MCF 10A (cell line): ENCODE results near the gene KCNJ3. TPM values are rescaled to one million over a fixed set of nuclear protein-coding genes. Genes with fewer than 3 reads are reported as not detected.

ENCODE experiments used
- BruUV-seq: library from RNA; stranded (reverse); fragments of 400-500 nt; replicated peaks from 2 replicates; lab custom pipeline; 2021; lab: Mats Ljungman, UMichigan
- CTCF ChIA-PET: fragments of 300-600 bp; sonication (Branson Sonifier 250); formaldehyde crosslinking; extraction: SDS; loops from one replicate; lab custom pipeline; 2021; ENCODE audit warnings: antibody characterized with exemption, inconsistent platforms; lab: Yijun Ruan, JAX
- POLR2A ChIA-PET: fragments of 300-600, 350-650 bp; sonication (Branson Sonifier 250); formaldehyde crosslinking; extraction: SDS; loops from one replicate; lab custom pipeline; 2020; ENCODE audit warnings: antibody characterized with exemption, inconsistent platforms; lab: Yijun Ruan, JAX
- DNase-seq: peaks from one replicate; pipeline ENCODE4 v3.0.0-alpha.2; 2018; ENCODE audit not compliant: unreplicated experiment
- H3K27ac Mint-ChIP-seq: one replicate; pipeline ENCODE4 v1.8.0; 2022; ENCODE audit warnings: mild to moderate bottlenecking, low read depth, mixed read lengths; ENCODE audit not compliant: unreplicated experiment
- H3K27me3 Mint-ChIP-seq: one replicate; pipeline ENCODE4 v1.8.0; 2022; ENCODE audit warnings: mixed read lengths; ENCODE audit not compliant: insufficient read depth, unreplicated experiment
- H3K36me3 Mint-ChIP-seq: one replicate; pipeline ENCODE4 v1.8.0; 2022; ENCODE audit warnings: mild to moderate bottlenecking, moderate library complexity, mixed read lengths; ENCODE audit not compliant: insufficient read depth, unreplicated experiment
- H3K4me1 Mint-ChIP-seq: one replicate; pipeline ENCODE4 v1.8.0; 2022; ENCODE audit warnings: mixed read lengths; ENCODE audit not compliant: insufficient read depth, unreplicated experiment
- H3K4me3 Mint-ChIP-seq: one replicate; pipeline ENCODE4 v1.8.0; 2022; ENCODE audit warnings: mild to moderate bottlenecking, moderate library complexity, mixed read lengths; ENCODE audit not compliant: unreplicated experiment
- H3K9me3 Mint-ChIP-seq: one replicate; pipeline ENCODE4 v1.8.0; 2022; ENCODE audit warnings: mixed read lengths; ENCODE audit not compliant: unreplicated experiment
- intact Hi-C: fragments of 100-400 bp; cut with micrococcal nuclease; formaldehyde crosslinking; loops from 2 replicates; pipeline ENCODE4 v1.14.1; 2022
- total RNA-seq: library from RNA; stranded (reverse); gene quantifications from 2 replicates; pipeline ENCODE4 v1.2.3, GENCODE V29; 2022
- TF ChIP-seq, protein P1 (sequence below): fragments of 200-600 bp; IDR thresholded peaks from one replicate; pipeline ENCODE4 v1.8.0; 2022; ENCODE audit warnings: antibody characterized with exemption, mild to moderate bottlenecking; ENCODE audit not compliant: unreplicated experiment

The KCNJ3 gene
- total RNA-seq, 1 experiment from 2014 or later, result not detected

GRCh38 chr2:154686162-154686561, 12.3 kb upstream of the KCNJ3 start:
- BruUV-seq, result no TSS peak
- ChIA-PET CTCF (interaction anchor here (0.7 kb wide), 1 partner anchor 241 kb away, joined by 5 read pairs; no protein-coding TSS in a partner anchor), POLR2A (no interaction called here)
- no peak overlapping the region for H3K27ac Mint-ChIP-seq
- peaks cover 75% of the 10 kb centered on the region for H3K27me3 Mint-ChIP-seq
- TF ChIP-seq, protein P1, sequence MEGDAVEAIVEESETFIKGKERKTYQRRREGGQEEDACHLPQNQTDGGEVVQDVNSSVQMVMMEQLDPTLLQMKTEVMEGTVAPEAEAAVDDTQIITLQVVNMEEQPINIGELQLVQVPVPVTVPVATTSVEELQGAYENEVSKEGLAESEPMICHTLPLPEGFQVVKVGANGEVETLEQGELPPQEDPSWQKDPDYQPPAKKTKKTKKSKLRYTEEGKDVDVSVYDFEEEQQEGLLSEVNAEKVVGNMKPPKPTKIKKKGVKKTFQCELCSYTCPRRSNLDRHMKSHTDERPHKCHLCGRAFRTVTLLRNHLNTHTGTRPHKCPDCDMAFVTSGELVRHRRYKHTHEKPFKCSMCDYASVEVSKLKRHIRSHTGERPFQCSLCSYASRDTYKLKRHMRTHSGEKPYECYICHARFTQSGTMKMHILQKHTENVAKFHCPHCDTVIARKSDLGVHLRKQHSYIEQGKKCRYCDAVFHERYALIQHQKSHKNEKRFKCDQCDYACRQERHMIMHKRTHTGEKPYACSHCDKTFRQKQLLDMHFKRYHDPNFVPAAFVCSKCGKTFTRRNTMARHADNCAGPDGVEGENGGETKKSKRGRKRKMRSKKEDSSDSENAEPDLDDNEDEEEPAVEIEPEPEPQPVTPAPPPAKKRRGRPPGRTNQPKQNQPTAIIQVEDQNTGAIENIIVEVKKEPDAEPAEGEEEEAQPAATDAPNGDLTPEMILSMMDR, result no peak
- no peaks in the 10 kb centered on the region for H3K9me3 Mint-ChIP-seq
- no peak overlapping the region for H3K4me3 Mint-ChIP-seq
- no peaks in the 10 kb centered on the region for H3K4me1 Mint-ChIP-seq
- intact Hi-C loops, result no loop called here
- peak; percentile 23 for DNase-seq
- peaks cover 4% of the 10 kb centered on the region for H3K36me3 Mint-ChIP-seq

GRCh38 chr2:154688373-154688772, 10.1 kb upstream of the KCNJ3 start:
- no peak overlapping the region for H3K27ac Mint-ChIP-seq
- CTCF ChIA-PET, result no interaction called here
- H3K4me3 Mint-ChIP-seq, result no peak overlapping the region
- no peaks in the 10 kb centered on the region for H3K9me3 Mint-ChIP-seq
- H3K4me1 Mint-ChIP-seq, result no peaks in the 10 kb centered on the region
- no peaks in the 10 kb centered on the region for H3K36me3 Mint-ChIP-seq
- BruUV-seq, result no TSS peak
- POLR2A ChIA-PET, result no interaction called here
- peaks cover 71% of the 10 kb centered on the region for H3K27me3 Mint-ChIP-seq
- TF ChIP-seq, protein P1, result no peak
- intact Hi-C loops, result no loop called here
- DNase-seq, result no peak

- ChIA-PET CTCF (interaction anchor here (0.7 kb wide), 1 partner anchor 1210 kb away, joined by 4 read pairs; no protein-coding TSS in a partner anchor), POLR2A (no interaction called here)
- intact Hi-C loops, result no loop called here
- H3K4me3 Mint-ChIP-seq, result no peak overlapping the region
- peaks cover 71% of the 10 kb centered on the region for H3K27me3 Mint-ChIP-seq
- H3K36me3 Mint-ChIP-seq, result no peaks in the 10 kb centered on the region
- TF ChIP-seq, protein P1, result no peak
- no peaks in the 10 kb centered on the region for H3K4me1 Mint-ChIP-seq
- DNase-seq, result no peak
- no peak overlapping the region for H3K27ac Mint-ChIP-seq
- BruUV-seq, result no TSS peak
- H3K9me3 Mint-ChIP-seq, result no peaks in the 10 kb centered on the region
Observed at GRCh38 chr2:154689158-154689557, 9.3 kb upstream of the KCNJ3 start.

DNA sequence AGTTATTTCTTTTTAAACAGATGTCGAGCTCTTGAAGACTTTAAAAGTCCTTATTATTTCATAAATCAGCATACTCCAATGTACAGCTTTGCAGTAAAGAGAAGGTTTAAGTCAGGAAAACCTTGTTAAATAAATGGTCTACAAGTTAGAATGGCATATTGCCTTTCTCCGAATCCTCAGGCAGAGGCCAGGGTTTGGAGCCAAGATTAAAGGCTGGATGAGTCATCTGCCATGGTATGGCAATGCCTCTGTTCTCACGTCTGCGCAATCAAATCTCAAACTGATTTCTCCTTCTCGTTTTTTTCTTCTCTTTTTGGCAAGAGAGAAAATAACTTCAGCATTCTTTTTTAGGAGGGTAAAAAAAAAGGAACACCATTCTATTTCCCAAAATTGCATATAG, 5.6 kb upstream of the KCNJ3 start:
- ChIA-PET POLR2A (no interaction called here), CTCF (no interaction called here)
- H3K36me3 Mint-ChIP-seq, result no peaks in the 10 kb centered on the region
- DNase-seq, result peak; percentile 63
- TF ChIP-seq, protein P1, result no peak
- no TSS peak for BruUV-seq
- H3K4me3 Mint-ChIP-seq, result no peak overlapping the region
- no peaks in the 10 kb centered on the region for H3K4me1 Mint-ChIP-seq
- H3K9me3 Mint-ChIP-seq, result no peaks in the 10 kb centered on the region
- H3K27me3 Mint-ChIP-seq, result peaks cover 62% of the 10 kb centered on the region
- H3K27ac Mint-ChIP-seq, result no peak overlapping the region
- intact Hi-C loops, result no loop called here
